ENCODE data around the gene MPIG6B.

MPIG6B gene

GRCh38 chr6:31710523-31711219, 12.5 kb upstream of the MPIG6B start:
- Mint-ChIP-seq H3K27me3 (no peaks in the 10 kb centered on the region), H3K4me3 (peak overlapping the region; percentile 3), H3K4me1 (peaks cover 23% of the 10 kb centered on the region)

GRCh38 chr6:31711233-31711632, 11.9 kb upstream of the MPIG6B start:
- H3K9me3 Mint-ChIP-seq: no peaks in the 10 kb centered on the region
- peak overlapping the region; percentile 56 for H3K27ac Mint-ChIP-seq
- no peaks in the 10 kb centered on the region for H3K36me3 Mint-ChIP-seq
- H3K4me1 Mint-ChIP-seq: peaks cover 23% of the 10 kb centered on the region
- no peak overlapping the region for H3K4me3 Mint-ChIP-seq
- ATAC-seq: no peak
- H3K27me3 Mint-ChIP-seq: no peaks in the 10 kb centered on the region

More at GRCh38 chr6:31710523-31711219, 12.5 kb upstream of the MPIG6B start:
- ATAC-seq: no peak
- Mint-ChIP-seq H3K27ac (peak overlapping the region; percentile 56), H3K9me3 (no peaks in the 10 kb centered on the region), H3K36me3 (no peaks in the 10 kb centered on the region)

GRCh38 chr6:31712296-31712695, 10.9 kb upstream of the MPIG6B start:
- Mint-ChIP-seq H3K4me3 (no peak overlapping the region), H3K9me3 (no peaks in the 10 kb centered on the region)
- peak; percentile 70 for ATAC-seq

GRCh38 chr6:31713465-31713864, 9.7 kb upstream of the MPIG6B start:
- no peak for ATAC-seq
- H3K4me3 Mint-ChIP-seq: no peak overlapping the region
- H3K27ac Mint-ChIP-seq: no peak overlapping the region
- H3K4me1 Mint-ChIP-seq: peaks cover 23% of the 10 kb centered on the region
- no peaks in the 10 kb centered on the region for H3K27me3 Mint-ChIP-seq
- no peaks in the 10 kb centered on the region for H3K9me3 Mint-ChIP-seq
- H3K36me3 Mint-ChIP-seq: no peaks in the 10 kb centered on the region

More at GRCh38 chr6:31712296-31712695, 10.9 kb upstream of the MPIG6B start:
- H3K36me3 Mint-ChIP-seq: no peaks in the 10 kb centered on the region
- no peaks in the 10 kb centered on the region for H3K27me3 Mint-ChIP-seq
- no peak overlapping the region for H3K27ac Mint-ChIP-seq
- H3K4me1 Mint-ChIP-seq: peaks cover 23% of the 10 kb centered on the region

- Mint-ChIP-seq H3K27ac (no peak overlapping the region), H3K36me3 (no peaks in the 10 kb centered on the region), H3K9me3 (no peaks in the 10 kb centered on the region), H3K4me3 (no peak overlapping the region), H3K27me3 (no peaks in the 10 kb centered on the region), H3K4me1 (peaks cover 23% of the 10 kb centered on the region)
- ATAC-seq: no peak
Measured at GRCh38 chr6:31713991-31714684, 9.0 kb upstream of the MPIG6B start.

GRCh38 chr6:31715022-31715958, 7.9 kb upstream of the MPIG6B start, which contains the start of gene LY6G6D:
Gene LY6G6D, plus strand, starts transcription at chr6:31715348. Its CDS starts 8 bp downstream, at chr6:31715356.
- H3K4me3 Mint-ChIP-seq: no peak within 1 kb of the TSS
- ATAC-seq: no peak
- H3K9me3 Mint-ChIP-seq: no peaks in the 10 kb centered on the region
- no peak within 1 kb of the TSS for H3K27ac Mint-ChIP-seq
- H3K4me1 Mint-ChIP-seq: peaks cover 23% of the 10 kb centered on the region
- no peaks in the 10 kb centered on the region for H3K36me3 Mint-ChIP-seq
- H3K27me3 Mint-ChIP-seq: no peaks in the 10 kb centered on the region

GRCh38 chr6:31717499-31718222, 5.5 kb upstream of the MPIG6B start:
- Mint-ChIP-seq H3K36me3 (no peaks in the 10 kb centered on the region), H3K27me3 (no peaks in the 10 kb centered on the region), H3K27ac (no peak overlapping the region), H3K9me3 (no peaks in the 10 kb centered on the region), H3K4me3 (no peak overlapping the region), H3K4me1 (no peaks in the 10 kb centered on the region)
- no peak for ATAC-seq

GRCh38 chr6:31718265-31718664, 4.9 kb upstream of the MPIG6B start:
- Mint-ChIP-seq H3K4me3 (no peak overlapping the region), H3K27me3 (no peaks in the 10 kb centered on the region), H3K4me1 (peaks cover 3% of the 10 kb centered on the region), H3K9me3 (no peaks in the 10 kb centered on the region), H3K36me3 (no peaks in the 10 kb centered on the region), H3K27ac (no peak overlapping the region)
- ATAC-seq: no peak

- H3K9me3 Mint-ChIP-seq: no peaks in the 10 kb centered on the region
- no peak overlapping the region for H3K4me3 Mint-ChIP-seq
- H3K4me1 Mint-ChIP-seq: peaks cover 10% of the 10 kb centered on the region
- H3K36me3 Mint-ChIP-seq: no peaks in the 10 kb centered on the region
- no peak overlapping the region for H3K27ac Mint-ChIP-seq
- H3K27me3 Mint-ChIP-seq: no peaks in the 10 kb centered on the region
- no peak for ATAC-seq
Measured at GRCh38 chr6:31719001-31719400, 4.2 kb upstream of the MPIG6B start.

- peaks cover 11% of the 10 kb centered on the region for H3K4me1 Mint-ChIP-seq
- H3K27me3 Mint-ChIP-seq: no peaks in the 10 kb centered on the region
- peak overlapping the region; percentile 1 for H3K27ac Mint-ChIP-seq
- H3K36me3 Mint-ChIP-seq: peaks cover 4% of the 10 kb centered on the region
- no peak for ATAC-seq
- H3K9me3 Mint-ChIP-seq: no peaks in the 10 kb centered on the region
- no peak overlapping the region for H3K4me3 Mint-ChIP-seq
Measured at GRCh38 chr6:31720196-31720770, 2.9 kb upstream of the MPIG6B start.

GRCh38 chr6:31721351-31722020, 1.7 kb upstream of the MPIG6B start, which contains the start of gene LY6G6C:
Gene LY6G6C, minus strand, starts transcription at chr6:31721746. Its CDS starts 67 bp downstream, at chr6:31721679.
- H3K4me3 Mint-ChIP-seq: no peak within 1 kb of the TSS
- ATAC-seq: no peak
- peaks cover 22% of the 10 kb centered on the region for H3K4me1 Mint-ChIP-seq
- H3K9me3 Mint-ChIP-seq: no peaks in the 10 kb centered on the region
- peak within 1 kb of the TSS; percentile 1 for H3K27ac Mint-ChIP-seq
- H3K36me3 Mint-ChIP-seq: peaks cover 16% of the 10 kb centered on the region
- H3K27me3 Mint-ChIP-seq: no peaks in the 10 kb centered on the region

GRCh38 chr6:31722173-31722572, 1.0 kb upstream of the MPIG6B start:
- Mint-ChIP-seq H3K27ac (no peak overlapping the region), H3K36me3 (peaks cover 23% of the 10 kb centered on the region), H3K27me3 (no peaks in the 10 kb centered on the region), H3K9me3 (no peaks in the 10 kb centered on the region), H3K4me3 (no peak overlapping the region), H3K4me1 (peaks cover 29% of the 10 kb centered on the region)
- no peak for ATAC-seq

- no peaks in the 10 kb centered on the region for H3K9me3 Mint-ChIP-seq
- no peak overlapping the region for H3K27ac Mint-ChIP-seq
- peaks cover 48% of the 10 kb centered on the region for H3K4me1 Mint-ChIP-seq
- H3K4me3 Mint-ChIP-seq: no peak overlapping the region
- no peaks in the 10 kb centered on the region for H3K27me3 Mint-ChIP-seq
- no peak for ATAC-seq
- peaks cover 25% of the 10 kb centered on the region for H3K36me3 Mint-ChIP-seq
Measured at GRCh38 chr6:31723980-31724691, 963 bp downstream of the MPIG6B start.
